IMR-90 (cell line): ENCODE measurements around the gene PLD4.

Source experiments
- CTCF ChIP-seq: conservative IDR thresholded peaks from 2 replicates; pipeline ENCODE4 v1.5.1; 2012; ENCODE audit warnings: mild to moderate bottlenecking, low read depth, low read length, improper control_type of control experiment
- MXI1 ChIP-seq: IDR thresholded peaks from 2 replicates; pipeline ENCODE4 v1.6.1; 2012; ENCODE audit warnings: low read depth, mild to moderate bottlenecking, low read length, moderate library complexity, borderline replicate concordance
- POLR2A ChIP-seq: IDR thresholded peaks from 2 replicates; pipeline ENCODE4 v1.6.1; 2012; ENCODE audit warnings: mild to moderate bottlenecking, low read depth, low read length
- RAD21 ChIP-seq: IDR thresholded peaks from 2 replicates; pipeline ENCODE4 v1.6.1; 2012; ENCODE audit warnings: low read length, improper control_type of control experiment
- USF2 ChIP-seq: fragments of 150-350 bp; IDR thresholded peaks from 2 replicates; pipeline ENCODE4 v1.6.1; 2017; ENCODE audit warnings: mild to moderate bottlenecking, antibody characterized with exemption, low read length, low read depth
- TF ChIP-seq, protein P1 (sequence below): fragments of 150-350 bp; IDR thresholded peaks from 2 replicates; pipeline ENCODE4 v1.6.1; 2016; ENCODE audit warnings: low read depth, mild to moderate bottlenecking, low read length, moderate library complexity, borderline replicate concordance

- TF ChIP-seq CTCF, result no peak
- no peak for TF ChIP-seq POLR2A
- no peak for TF ChIP-seq MXI1
- TF ChIP-seq RAD21, result no peak
- no peak for TF ChIP-seq USF2
- TF ChIP-seq, protein P1, sequence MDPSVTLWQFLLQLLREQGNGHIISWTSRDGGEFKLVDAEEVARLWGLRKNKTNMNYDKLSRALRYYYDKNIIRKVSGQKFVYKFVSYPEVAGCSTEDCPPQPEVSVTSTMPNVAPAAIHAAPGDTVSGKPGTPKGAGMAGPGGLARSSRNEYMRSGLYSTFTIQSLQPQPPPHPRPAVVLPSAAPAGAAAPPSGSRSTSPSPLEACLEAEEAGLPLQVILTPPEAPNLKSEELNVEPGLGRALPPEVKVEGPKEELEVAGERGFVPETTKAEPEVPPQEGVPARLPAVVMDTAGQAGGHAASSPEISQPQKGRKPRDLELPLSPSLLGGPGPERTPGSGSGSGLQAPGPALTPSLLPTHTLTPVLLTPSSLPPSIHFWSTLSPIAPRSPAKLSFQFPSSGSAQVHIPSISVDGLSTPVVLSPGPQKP, result no peak
Observed at GRCh38 chr14:104930526-104931303, 6.0 kb downstream of the PLD4 start.
